Breast epithelium (tissue), 3 donors: ENCODE measurements around the gene PEAK1.

Source experiments
- CTCF ChIP-seq, 3 donors: fragments of 450-650 bp; IDR thresholded peaks; one replicate each; pipeline ENCODE4 v1.5.1; 2016 to 2017; ENCODE audit warnings: antibody characterized with exemption in 3 of 3, mild to moderate bottlenecking in 3 of 3, moderate library complexity in 3 of 3
- POLR2A ChIP-seq: fragments of 450-650 bp; IDR thresholded peaks from one replicate; pipeline ENCODE4 v1.6.1; 2016; ENCODE audit warnings: antibody characterized with exemption, mild to moderate bottlenecking, moderate library complexity
- POLR2AphosphoS5 ChIP-seq, 3 donors: sonication (generic); formaldehyde crosslinking; IDR thresholded peaks; one replicate each; pipeline ENCODE4 v1.6.1; 2017; ENCODE audit warnings: antibody characterized with exemption in 3 of 3

DNA sequence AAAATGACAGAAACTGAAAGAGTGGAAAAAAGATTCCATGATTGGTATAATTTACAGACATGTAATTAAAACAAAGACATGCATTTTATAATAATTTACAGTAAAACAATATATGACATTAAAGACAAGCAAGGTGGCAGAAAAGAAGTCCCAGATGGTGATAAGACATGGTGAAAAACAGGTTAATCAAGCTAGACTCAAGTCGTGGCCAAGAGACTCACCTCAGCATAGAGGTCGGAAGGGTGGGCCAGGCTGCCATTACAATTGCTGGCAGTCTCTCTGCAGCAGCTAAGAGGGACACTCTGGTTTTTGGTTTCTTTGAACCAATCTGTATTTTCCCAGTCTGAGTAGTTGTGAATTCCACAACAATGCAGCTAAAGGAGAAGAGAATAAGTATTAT lies 367.3 kb downstream of the PEAK1 start:
- TF ChIP-seq CTCF (IDR thresholded peaks at IDR 0.05) (no peak), POLR2A (no peak), POLR2AphosphoS5 (IDR thresholded peaks at IDR 0.05) (no peak)
